GM18511 (cell line): ENCODE data around the gene ASGR1.
"Not testable (repeated sequence)": the region's sequence is repeated elsewhere in the genome, so short reads cannot be mapped to it uniquely, and the experiment has no call there.

Source experiments
- ATAC-seq: cut with Tn5 transposase; IDR thresholded peaks from one replicate; pipeline ENCODE4 v1.9.1; 2021; ENCODE audit warnings: mild to moderate bottlenecking, moderate library complexity; ENCODE audit not compliant: unreplicated experiment

ASGR1 gene

DNA sequence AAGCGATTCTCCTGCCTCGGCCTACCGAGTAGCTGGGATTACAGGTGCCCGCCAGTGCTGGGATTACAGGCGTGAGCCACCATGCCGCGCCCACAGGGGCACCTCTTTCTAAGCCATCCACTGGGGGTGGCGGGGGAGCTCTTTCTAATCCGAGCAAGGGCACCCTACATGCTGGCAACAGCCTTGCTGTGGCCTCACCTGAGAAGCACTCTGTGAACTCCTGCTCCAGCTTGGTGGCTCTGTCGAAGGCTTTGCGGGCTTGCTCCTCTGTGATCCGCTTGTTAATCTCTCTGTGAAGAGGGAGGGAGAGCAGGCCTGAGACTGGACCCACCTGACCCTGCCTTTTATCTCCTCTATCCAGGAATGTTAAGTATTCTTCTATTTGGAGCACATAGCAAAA, 11.9 kb upstream of the ASGR1 start:
- ATAC-seq = no peak

DNA sequence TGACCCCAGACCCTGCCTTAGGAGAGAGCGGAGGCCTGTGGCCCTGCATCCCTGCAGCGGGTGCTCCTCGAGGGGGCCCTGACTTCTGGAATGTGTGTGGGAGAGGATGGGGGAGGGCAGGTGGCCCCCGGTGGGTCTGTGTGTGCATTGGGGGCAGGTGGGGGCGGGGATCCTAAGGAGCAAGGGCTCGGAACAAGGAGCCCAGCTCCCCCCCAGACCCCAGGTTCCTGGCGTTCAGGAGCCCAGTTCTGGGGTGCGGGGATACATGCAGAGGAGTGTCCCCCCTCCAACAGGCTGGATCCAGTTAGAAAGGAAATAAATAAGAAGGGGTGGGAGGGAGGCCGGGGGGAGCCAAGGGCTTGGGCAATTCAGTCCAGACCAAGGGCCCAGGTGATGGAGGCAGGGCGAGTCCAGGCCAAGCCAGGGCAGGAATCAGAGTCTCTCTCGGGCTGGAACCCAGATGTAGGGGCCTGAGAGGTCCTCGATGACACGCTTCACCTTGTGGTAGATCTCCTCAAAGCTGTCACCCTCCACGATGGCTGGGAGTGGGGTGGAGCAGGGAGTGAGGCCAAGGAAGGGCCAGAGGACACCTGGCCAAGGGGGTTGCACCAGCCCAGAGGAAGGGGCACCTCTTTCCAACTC, 11.2 kb upstream of the ASGR1 start:
- no peak for ATAC-seq

DNA sequence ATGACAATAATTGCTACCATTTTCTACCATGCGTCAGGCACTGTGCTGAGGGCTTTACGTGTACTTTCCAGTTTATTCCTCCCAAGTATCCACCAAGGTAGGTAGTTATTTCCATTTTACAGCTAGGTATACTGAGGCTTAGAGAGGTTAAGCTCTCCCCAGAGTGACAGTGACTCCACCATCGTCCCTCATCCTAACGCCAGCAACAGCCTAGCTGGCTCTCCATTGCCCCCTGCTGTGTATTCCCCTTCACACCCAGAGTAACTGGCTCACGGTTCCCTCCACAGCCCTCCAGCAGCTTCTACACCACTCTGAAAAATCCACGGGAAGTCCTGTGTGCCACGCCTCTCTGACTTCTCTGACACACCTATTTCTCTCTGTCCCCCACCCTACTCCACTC, 7.1 kb upstream of the ASGR1 start:
- no peak for ATAC-seq

DNA sequence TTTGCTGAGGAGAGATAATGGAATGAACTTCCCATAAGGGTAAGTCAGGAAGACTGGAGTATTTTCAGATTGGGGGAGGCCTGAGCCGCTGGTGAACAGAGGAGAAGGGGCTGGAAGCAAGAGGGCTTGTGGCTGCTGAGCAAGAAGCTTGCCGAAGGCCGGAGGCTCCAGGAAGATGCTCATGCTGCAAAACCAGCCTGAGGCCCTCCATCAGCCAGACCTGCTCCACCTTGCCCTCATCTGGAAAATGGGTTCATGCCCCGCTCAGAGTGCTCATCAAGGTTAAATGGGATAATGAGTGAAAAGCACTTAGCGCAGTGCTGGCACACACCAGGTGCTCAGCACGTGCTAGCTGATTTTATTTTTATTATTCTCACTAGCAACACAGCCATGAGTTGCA, 5.5 kb upstream of the ASGR1 start:
- ATAC-seq = no peak

DNA sequence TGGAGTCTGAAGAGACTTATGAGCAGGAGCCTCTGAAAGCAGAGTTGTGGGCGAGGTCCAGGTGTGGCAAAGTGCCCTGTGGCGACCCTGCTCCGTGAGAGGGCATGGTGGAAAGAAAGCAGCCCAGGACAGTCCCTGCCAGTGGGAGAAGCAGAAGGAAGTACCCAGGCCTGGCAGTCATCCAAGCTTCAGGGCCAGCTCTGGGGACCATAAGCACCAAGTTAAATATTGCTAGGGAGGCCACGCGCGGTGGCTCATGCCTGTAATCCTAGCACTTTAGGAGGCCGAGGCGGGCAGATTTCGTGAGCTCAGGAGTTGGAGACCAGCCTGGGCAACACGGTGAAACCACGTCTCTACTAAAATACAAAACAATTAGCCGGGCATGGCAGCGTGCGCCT, 4.9 kb upstream of the ASGR1 start:
- ATAC-seq = no peak

DNA sequence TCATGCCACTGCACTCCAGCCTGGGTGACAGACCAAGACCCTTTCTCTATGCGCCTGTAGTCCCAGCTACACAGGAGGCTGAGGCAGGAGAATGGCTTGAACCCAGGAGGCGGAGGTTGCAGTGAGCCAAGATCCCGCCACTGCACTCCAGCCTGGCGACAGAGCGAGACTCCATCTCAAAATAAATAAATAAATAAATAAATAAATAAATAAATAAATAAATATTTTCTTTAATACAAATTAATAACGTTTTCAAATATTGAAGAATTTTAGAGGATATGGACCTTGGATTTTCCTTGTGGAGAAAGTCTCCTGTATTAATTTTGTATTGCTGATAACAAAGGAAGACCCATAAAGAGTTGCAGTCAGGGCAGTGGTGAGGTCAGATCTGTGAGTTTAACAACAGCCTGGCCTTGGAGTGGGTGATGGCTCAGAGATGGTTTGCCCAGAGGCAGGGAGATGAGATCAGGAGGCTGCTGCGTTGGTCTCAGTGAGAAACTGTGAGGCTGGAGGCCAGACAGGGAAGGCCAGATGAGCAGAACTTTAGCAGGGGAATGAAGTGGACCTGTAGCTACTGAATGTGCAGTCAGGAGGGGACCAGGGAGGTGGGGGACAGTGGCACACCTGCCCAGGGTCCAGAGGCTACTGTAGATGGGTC, 4.4 kb upstream of the ASGR1 start:
- ATAC-seq = no peak

DNA sequence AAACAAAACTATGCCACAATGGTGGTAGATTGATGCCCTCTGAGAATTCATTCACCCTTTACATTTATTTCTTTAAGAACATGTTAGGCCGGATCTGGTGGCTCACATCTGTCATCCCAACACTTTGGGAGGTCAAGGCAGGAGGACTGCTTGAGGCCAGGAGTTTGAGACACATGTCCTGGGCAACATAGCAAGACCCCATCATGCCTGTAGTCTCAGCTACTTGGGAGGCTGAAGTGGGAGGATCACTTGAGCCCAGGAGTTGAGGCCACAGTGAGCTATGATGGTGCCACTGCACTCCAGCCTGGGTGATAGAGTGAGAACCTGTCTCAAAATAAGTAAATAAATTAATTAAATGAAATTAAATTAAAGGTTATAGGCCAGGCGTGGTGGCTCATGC, 2.9 kb upstream of the ASGR1 start:
- ATAC-seq = not testable (repeated sequence)

DNA sequence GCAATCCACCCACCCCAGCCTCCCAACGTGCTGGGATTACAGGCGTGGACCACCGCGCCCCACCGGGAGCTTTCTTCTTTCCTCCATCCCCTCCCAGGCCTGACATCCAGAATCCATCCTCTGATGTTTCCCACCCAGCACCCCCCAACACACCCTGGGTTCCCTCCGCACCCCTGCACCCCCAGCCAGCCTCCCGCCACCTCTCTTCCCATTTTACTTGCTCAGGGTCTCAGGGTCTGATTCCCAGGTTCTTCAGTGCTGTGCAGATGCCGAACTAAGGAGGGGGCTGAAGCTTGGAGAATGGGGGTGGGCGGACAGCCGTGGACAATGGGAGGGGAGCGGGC, 225 bp downstream of the ASGR1 start:
- no peak for ATAC-seq

DNA sequence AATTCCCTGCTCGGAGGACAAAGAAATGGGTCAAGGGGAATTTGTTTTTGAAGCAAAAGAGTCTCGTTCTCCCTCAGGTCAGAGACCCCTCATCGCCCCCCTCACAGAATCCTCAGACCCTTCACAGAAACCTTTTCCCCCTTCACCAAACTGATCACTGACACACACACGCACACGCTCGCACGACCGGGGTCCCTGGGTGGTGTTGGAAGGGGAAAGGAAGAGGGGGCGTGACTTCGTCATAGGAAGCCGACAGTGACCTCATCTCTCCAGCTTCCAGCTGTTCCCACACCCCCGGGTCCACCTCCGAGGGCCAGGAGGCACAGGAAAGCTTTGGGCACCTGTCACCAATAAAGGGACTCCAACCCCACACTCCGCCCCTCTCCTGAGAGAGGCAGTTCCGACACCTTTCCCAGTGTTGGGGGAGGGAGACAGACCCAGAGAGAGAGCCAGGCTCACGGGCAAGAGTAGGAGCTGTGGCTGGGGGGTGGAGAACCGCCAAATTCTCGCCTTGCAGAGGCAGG, 1.2 kb downstream of the ASGR1 start:
- no peak for ATAC-seq

DNA sequence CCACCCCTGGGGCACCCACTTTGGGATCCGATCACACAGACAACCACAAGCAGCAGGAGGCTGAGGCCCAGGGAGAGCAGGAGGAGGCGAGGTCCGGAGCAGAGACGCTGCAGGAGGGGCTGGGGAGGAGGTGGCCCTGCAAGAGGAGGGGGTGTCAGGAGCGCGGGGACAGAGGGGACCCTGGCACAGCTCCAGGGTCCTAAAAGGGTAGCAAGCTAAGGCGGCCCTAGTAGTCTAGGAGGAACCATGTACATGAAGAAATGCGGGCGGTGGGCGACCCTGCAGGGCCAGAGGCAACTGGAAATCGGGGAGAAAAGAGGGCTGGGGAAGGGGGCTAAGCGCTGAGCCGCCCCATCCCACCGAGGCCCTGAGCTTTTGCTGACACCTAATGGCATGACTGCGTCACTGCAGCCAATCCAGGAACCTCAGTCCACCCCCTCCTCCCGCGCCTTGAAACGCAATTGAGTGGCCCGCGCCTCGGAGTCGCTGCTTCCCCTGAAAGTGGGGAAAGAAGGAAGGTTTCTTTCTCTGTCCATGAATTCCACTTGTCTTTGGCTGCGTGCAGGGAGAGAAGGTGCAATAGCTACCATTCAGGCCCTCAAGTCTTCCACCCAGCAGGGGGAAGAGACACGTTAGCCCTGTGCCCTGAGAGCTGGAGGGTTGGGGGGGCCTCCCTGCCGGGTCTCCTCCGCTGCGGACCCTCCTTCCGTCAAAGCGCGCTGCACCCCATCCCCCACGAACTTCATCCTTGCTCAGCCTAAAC, 1.8 kb downstream of the ASGR1 start:
- ATAC-seq = no peak

DNA sequence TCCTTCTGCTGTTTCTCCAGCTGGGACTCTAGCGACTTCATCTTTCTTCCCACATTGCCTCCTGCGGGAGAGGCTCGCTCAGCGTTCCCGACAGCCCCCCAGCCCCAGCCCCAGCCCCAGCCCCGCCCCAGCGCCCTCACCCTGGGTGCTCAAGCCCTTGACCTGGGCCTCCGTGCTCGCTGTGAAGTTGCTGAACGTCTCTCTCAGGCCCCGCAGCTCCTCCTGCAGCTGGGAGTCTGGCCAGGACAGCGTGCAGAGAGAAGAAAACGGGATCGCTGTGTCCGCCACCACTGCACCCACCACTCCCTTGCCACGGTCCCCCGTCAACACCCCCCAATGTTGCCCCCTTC, 2.4 kb downstream of the ASGR1 start:
- ATAC-seq = no peak

DNA sequence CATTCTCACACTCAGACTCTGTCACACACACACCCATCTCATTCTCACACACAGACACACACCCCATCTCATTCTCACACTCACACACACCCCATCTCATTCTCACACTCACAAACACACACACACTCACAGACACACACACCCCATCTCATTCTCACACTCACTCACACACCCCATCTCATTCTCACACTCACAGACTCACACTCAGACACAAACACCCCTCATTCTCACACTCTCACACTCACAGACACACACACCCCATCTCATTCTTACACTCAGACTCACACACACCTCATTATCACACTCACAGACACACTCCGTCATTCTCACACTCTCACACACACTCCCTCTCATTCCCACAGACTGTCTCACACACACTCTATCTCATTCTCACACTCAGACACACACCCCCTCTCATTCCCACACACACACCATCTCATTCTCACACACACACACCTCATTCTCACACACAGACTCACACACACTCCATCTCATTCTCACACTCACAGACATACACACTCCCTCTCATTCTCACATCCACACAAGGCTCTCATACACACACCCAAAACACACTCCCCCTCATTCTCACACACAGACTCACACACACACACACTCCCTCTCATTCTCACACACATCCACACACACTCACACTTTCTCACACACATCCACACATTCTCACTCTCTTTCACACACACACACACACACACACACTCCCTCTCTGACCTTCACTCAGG, 2.9 kb downstream of the ASGR1 start:
- ATAC-seq = no peak

DNA sequence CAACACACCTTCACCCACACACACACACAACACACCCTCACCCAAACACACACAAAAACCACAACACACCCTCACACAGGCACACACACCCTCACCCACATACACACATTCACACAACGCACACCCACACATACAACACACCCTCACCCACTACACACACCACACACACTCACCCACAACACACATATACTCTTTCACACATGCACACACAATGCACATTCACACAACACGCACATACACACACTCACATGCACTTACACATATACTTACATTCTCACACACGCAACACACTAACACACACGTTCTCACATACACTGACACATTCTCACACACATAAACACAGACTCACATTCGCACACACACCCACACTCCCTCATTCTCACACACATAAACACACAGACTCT, 3.8 kb downstream of the ASGR1 start:
- ATAC-seq = no peak

DNA sequence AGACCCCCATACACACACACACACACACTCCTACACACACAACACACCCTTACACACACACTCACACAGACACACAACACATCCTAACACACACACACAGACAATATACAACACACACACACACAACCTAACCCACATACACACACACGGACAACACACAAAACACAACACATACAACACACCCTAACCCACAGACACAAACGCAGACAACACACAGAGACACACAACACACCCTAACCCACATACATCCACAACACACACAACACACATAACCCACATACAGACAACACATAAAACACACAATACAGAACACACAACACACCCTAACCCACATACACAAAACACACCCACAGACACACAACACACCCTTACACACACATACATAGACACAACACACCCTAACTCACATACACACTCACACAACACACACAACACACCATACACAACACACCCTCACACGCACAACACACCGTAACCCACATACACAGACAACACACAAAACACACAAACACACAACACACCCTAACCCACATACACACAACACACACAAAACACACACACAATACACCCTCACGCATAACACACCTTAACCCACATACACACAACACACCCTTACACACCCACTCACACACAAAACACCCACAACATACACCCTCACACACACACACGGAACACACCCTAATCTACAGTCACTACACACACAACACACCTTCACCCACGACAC, 4.4 kb downstream of the ASGR1 start:
- ATAC-seq = no peak

DNA sequence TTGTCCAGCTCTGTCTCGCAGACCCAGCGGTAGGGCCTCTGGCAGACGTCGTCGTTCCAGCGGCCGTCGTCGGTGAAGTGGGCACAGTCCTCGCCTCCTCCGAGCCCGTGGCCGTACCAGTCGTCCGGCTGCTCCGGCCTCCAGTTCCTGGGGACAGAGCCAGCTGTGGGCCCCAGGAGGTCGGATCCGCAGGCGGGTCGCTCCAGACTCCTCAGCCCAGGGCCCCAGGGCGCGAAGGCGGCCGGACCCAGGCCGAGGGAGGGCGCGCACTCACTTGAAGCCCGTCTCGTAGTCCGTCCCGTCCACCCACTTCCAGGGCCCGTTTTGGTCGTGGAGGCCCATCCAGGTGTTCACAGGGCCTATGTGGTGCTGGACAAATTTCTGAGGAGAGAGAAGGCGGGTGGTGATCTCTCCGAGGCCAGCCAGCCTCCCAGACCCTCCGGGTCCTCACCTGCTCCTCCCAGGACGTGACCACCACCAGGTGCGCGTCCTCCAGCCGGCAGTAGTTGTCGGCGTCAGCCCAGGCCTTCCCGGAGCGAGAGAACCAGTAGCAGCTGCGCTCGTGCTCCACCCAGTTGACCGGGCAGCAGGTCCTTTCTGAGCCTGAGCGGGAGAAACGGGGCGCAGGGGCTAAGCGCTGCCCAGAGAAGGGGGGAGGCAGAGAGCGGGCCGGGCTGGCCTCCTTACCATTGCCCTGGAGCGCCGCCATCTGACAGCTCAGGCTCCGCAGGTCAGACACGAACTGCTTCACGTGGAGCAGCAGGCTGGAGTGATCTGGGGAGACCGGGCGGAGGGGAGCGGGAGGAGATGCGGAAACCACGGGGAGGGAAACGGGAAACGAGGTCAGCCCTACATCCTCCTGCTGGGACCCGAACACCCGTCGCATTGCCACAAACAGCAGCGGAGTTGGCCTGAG, 5.2 kb downstream of the ASGR1 start:
- no peak for ATAC-seq

DNA sequence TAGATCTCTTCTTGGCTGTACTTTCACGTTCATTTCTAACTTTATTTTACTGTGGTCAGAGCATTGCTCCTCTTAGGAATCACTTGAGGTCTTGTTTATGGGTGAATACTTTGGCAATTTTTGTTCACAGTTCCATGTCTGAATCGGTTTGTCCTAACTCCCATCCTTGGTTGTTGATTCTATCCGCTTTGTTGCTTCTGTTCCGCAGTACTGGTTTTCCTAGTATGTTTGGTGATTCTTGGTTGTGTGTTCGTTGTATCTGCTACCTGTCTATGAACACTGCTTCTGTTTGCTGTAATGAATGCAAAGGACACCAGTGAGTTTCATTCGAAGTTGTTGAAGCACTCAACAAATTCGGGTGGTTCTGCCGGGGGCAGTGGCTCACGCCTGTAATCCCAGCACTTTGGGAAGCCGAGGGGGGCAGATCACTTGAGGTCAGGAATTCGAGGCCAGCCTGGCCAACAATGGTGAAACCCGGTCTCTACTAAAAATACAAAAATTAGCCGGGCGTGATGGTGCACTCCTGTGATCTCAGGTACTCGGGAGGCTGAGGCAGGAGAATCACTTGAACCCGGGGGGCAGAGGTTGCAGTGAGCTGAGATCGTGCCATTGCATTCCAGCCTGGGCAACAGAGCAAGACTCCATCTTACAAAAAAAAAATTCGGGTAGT, 6.5 kb downstream of the ASGR1 start:
- not testable (repeated sequence) for ATAC-seq

DNA sequence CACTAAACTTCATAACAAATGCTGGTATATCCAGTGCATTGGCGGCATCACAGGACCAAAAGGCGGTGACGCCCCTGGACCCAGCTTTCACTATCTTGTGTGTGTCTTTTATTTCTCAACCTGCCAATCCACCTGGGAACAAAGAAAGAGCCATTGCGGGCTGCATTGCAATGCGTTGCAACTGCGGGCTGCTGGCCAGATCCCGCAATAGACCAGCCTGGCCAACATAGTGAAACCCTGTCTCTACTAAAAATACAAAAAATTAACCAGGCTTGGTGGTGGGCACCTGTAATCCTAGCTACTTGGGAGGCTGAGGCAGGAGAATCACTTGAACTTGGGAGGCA, 9.6 kb downstream of the ASGR1 start:
- not testable (repeated sequence) for ATAC-seq

DNA sequence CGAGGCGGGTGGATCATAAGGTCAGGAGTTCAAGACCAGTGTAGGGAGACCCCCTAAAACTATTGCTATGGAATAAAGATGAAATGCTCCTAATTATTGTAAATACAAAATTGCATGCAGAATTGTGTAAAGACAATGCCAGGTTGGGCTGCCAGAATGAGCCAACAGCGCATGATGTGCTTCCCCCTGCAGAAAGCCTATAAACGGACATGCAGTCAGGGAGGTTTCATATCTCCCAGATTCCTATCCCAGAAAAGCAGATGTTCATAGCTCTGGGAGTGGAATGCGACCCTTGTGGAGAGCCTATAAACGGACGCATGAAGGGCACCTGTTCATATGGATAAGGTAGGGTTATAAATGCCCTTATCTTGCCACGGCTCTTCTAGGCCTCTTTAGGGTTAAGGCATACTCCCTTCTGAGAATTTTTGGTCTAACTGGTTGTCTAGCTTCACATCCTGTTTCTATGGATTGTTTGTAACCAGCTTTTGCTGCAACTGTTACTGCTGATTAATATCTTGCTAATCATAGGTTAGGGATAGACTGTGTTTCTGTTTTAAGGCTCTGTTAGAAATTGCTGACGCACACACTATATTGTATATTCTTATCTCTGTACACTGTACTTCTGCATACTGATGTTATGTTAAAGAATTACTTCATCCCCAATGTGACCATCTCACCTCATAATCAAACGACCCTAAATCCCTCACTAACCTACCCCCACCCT, 10.2 kb downstream of the ASGR1 start:
- ATAC-seq = not testable (repeated sequence)

DNA sequence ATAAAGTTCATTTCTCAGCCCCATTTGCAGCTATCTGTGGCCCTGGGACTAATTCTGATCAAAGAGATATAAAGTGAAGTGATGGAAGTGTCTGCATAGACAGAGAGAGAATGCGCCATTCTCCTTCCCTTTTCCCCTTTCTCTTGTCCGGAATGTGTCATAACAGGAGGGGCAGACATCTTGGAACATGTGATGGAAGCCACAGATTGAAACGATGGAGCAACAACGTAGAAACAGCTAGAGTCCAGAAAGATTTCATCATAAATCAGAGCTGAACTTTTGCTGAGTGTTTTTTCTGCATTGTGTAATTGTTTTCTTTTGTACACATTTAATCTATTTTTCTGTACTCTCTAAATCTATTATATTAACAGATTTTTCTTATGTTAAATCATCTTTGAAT, 11.3 kb downstream of the ASGR1 start:
- ATAC-seq = no peak
